Measurements from ENCODE around the gene ICAM4. TPM values are rescaled to one million over a fixed set of nuclear protein-coding genes. Genes with fewer than 3 reads are reported as not detected.
A peak's percentile ranks its signal among the peaks of the same experiment; 100 is the strongest.

The ICAM4 gene
- total RNA-seq (2021), result 2.0 to 3.7 TPM (median 3.1 TPM) in 3 replicates
- percentile 42 among the genes with signal in this experiment for Bru-seq, nascent RNA
- long read RNA-seq, experiment 1, partial matches to known transcripts, result 1 of 11 reads
- long read RNA-seq, experiment 1, other reads (novel, unspliced or antisense), result 2 of 11 reads
- long read RNA-seq, experiment 2, partial matches to known transcripts, result 2 of 6 reads
- long read RNA-seq, experiment 2, other reads (novel, unspliced or antisense), result 0 of 6 reads
- long read RNA-seq, experiment 3, result 0 reads

- TF ChIP-seq MAX (CRISPR knock-in tag; IDR thresholded peaks at IDR 0.05) (peak; percentile 60; the same call in 1 of the 2 replicates), FOXP4 (CRISPR knock-in tag; IDR thresholded peaks at IDR 0.05) (0 out of 2 replicates have a peak, but pooled peaks have one; percentile 35), GRHL2 (CRISPR knock-in tag; IDR thresholded peaks at IDR 0.05; ENCODE audit: insufficient replicate concordance, severe bottlenecking) (no peak), USF1 (CRISPR knock-in tag; IDR thresholded peaks at IDR 0.05) (peak; percentile 61), ATF2 (CRISPR knock-in tag; IDR thresholded peaks at IDR 0.05; ENCODE audit: borderline replicate concordance, low read depth) (no peak), RORB (CRISPR knock-in tag; IDR thresholded peaks at IDR 0.05) (no peak), TEAD1 (CRISPR knock-in tag; IDR thresholded peaks at IDR 0.05) (0 out of 2 replicates have a peak, but pooled peaks have one; percentile 42), E2F4 (CRISPR knock-in tag; IDR thresholded peaks at IDR 0.05; ENCODE audit: borderline replicate concordance, low read depth) (no peak), ESRRA (CRISPR knock-in tag; IDR thresholded peaks at IDR 0.05; ENCODE audit: borderline replicate concordance) (peak; percentile 30; the same call in 1 of the 2 replicates), GTF2I (CRISPR knock-in tag; conservative IDR thresholded peaks at IDR 0.05) (0 out of 2 replicates have a peak, but pooled peaks have one; percentile 28), MYBL2 (CRISPR knock-in tag; IDR thresholded peaks at IDR 0.05) (peak; percentile 79; the same call in 1 of the 2 replicates), ARID4B (CRISPR knock-in tag; IDR thresholded peaks at IDR 0.05; ENCODE audit: borderline replicate concordance) (peak; percentile 76; the same call in 1 of the 2 replicates), FOXP1 (CRISPR knock-in tag; IDR thresholded peaks at IDR 0.05; ENCODE audit: borderline replicate concordance) (peak; percentile 74; the same call in 1 of the 2 replicates), NFYB (CRISPR knock-in tag; conservative IDR thresholded peaks at IDR 0.05; ENCODE audit: low read depth) (peak; percentile 31; the same call in 1 of the 2 replicates), FOXK1 (CRISPR knock-in tag; IDR thresholded peaks at IDR 0.05) (peak; percentile 55; the same call in 1 of the 2 replicates), GABPB1 (CRISPR knock-in tag; IDR thresholded peaks at IDR 0.05) (peak; percentile 20; the same call in 1 of the 2 replicates), SMAD3 (CRISPR knock-in tag; IDR thresholded peaks at IDR 0.05; ENCODE audit: borderline replicate concordance) (peak; percentile 43; the same call in 1 of the 2 replicates), USF2 (CRISPR knock-in tag; IDR thresholded peaks at IDR 0.05) (peak; percentile 61), ZNF671 (CRISPR knock-in tag; IDR thresholded peaks at IDR 0.05) (no peak), CREM (CRISPR knock-in tag; IDR thresholded peaks at IDR 0.05) (0 out of 2 replicates have a peak, but pooled peaks have one; percentile 39)
- Mint-ChIP-seq H3K36me3 (no peaks in the 10 kb centered on the region; the same call in 1 of the 2 replicates), H3K27ac (no peak within 1 kb of the TSS), H3K9me3 (no peaks in the 10 kb centered on the region), H3K27me3 (ENCODE audit: low read depth) (peaks cover 63% of the 10 kb centered on the region), H3K4me3 (peak within 1 kb of the TSS; percentile 68), H3K4me1 (peaks cover 29% of the 10 kb centered on the region)
- DNase-seq (ENCODE audit: low spot score), result peak; percentile 71
- peak; percentile 43 for ATAC-seq
- ChIA-PET POLR2A (interaction anchor here (0.8 to 1.3 kb wide), 2 partner anchors 16 to 20 kb away, joined by 3 to 6 read pairs; partner anchors contain the start of gene ICAM1), CTCF (interaction anchor here (0.5 to 9.0 kb wide), 13 partner anchors 8 to 156 kb away, joined by 3 to 180 read pairs (median 4); partner anchors contain the start of genes ICAM1 and TYK2)
Measured at GRCh38 chr19:10286803-10287737, at the start of gene ICAM4. Gene ICAM4, plus strand, starts transcription at chr19:10286955. Its CDS starts 58 bp downstream, at chr19:10287013.
